OCI-LY3 (cell line): ENCODE measurements around the gene STX16.

Experiments
- H2AFZ ChIP-seq: fragments of 200-600, 300-600 bp; shearing (Covaris generic); 2 replicates; pipeline ENCODE4 v1.6.0; 2014; ENCODE audit warnings: antibody characterized with exemption, low read depth, low read length
- H3K27ac ChIP-seq: fragments of 200-600, 300-600 bp; sonication (generic); 2 replicates; pipeline ENCODE4 v1.5.1; 2014; ENCODE audit warnings: mild to moderate bottlenecking, low read length, moderate library complexity, mixed read lengths
- H3K27me3 ChIP-seq: fragments of 200-600, 300-600 bp; sonication (generic); 2 replicates; pipeline ENCODE4 v1.6.1; 2014; ENCODE audit warnings: low read depth, low read length, mixed read lengths
- H3K36me3 ChIP-seq: fragments of 200-600, 300-600 bp; sonication (generic); replicated peaks from 2 replicates; pipeline ENCODE3; 2014; ENCODE audit warnings: low read depth, low read length, mixed read lengths
- H3K4me1 ChIP-seq: fragments of 300-600, 200-600 bp; sonication (generic); 2 replicates; pipeline ENCODE4 v1.6.1; 2014; ENCODE audit warnings: low read length, mixed read lengths
- H3K4me2 ChIP-seq: fragments of 200-600, 300-600 bp; sonication (generic); 2 replicates; pipeline ENCODE4 v1.6.1; 2014; ENCODE audit warnings: low read length, mixed read lengths
- H3K4me3 ChIP-seq: fragments of 300-600, 200-600 bp; sonication (generic); 2 replicates; pipeline ENCODE4 v1.5.1; 2014; ENCODE audit warnings: antibody characterized with exemption, mild to moderate bottlenecking, low read length, moderate library complexity
- H3K79me2 ChIP-seq: fragments of 300-600, 200-600 bp; shearing (Covaris generic); 2 replicates; pipeline ENCODE4 v1.6.1; 2014; ENCODE audit warnings: mild to moderate bottlenecking, low read length, mixed read lengths
- H3K9ac ChIP-seq: fragments of 300-600, 200-600 bp; shearing (Covaris generic); 2 replicates; pipeline ENCODE4 v1.6.0; 2014; ENCODE audit warnings: mild to moderate bottlenecking, low read length, moderate library complexity
- H3K9me3 ChIP-seq: fragments of 200-600, 300-600 bp; shearing (Covaris generic); 2 replicates; pipeline ENCODE4 v1.6.1; 2014; ENCODE audit warnings: low read length, mixed read lengths; ENCODE audit not compliant: insufficient read depth
- H4K20me1 ChIP-seq: fragments of 200-600, 300-600 bp; sonication (generic); 2 replicates; pipeline ENCODE4 v1.6.1; 2016; ENCODE audit warnings: low read length, mixed read lengths; ENCODE audit not compliant: insufficient read depth
- CTCF ChIP-seq: fragments of 200-600, 300-600 bp; sonication (generic); IDR thresholded peaks from 2 replicates; pipeline ENCODE4 v1.5.1; 2014; ENCODE audit warnings: antibody characterized with exemption, low read length, low read depth
- EZH2phosphoT487 ChIP-seq: fragments of 200-600 bp; shearing (Covaris generic); IDR thresholded peaks from 2 replicates; pipeline ENCODE4 v1.6.1; 2018; ENCODE audit warnings: antibody characterized with exemption, mixed run types, low read depth

STX16 gene

GRCh38 chr20:58708246-58708931 is 57.3 kb downstream of the STX16 start:
- no peak overlapping the region for H3K4me3 ChIP-seq
- TF ChIP-seq CTCF, result no peak
- TF ChIP-seq EZH2phosphoT487, result no peak
- H3K27me3 ChIP-seq, result no peaks in the 10 kb centered on the region

DNA sequence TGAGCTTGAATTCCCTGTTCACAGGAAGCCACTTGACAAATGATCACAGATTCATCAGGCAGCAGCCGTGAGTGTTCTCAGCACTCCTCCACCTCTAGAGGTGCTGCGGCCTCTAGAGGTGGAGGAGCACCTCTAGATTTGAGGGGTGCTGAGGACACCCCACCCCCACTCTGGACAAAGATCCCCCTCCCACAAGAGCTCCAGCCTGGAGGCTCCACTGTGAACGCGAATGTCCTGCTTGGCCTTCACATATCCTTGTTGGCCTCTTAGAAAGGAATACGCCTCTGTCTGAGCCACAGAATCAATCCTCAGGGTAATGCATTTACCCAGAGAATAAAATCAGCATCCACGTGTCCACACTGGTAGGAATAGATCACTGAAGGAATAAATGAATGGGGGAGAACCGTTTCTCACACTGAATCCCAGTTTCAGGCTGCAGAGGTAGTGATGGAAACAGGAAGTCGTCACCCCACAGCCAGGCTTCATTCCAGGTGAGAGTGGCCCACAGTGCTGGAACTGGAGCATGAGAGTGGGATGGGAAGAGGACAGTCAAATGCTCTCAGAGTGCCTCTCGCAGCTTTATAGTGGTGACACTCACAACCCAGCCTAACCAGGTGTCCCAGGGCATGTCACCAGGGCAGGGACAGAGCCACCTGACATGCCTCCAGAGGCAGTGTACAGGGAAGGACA is 58.1 kb downstream of the STX16 start:
- no peak overlapping the region for H3K27ac ChIP-seq
- H3K4me1 ChIP-seq, result no peaks in the 10 kb centered on the region
- H3K4me3 ChIP-seq, result no peak overlapping the region
- H3K36me3 ChIP-seq, result peaks cover 10% of the 10 kb centered on the region
- H3K4me2 ChIP-seq, result no peak overlapping the region
- no peaks in the 10 kb centered on the region for H3K79me2 ChIP-seq
- H3K9ac ChIP-seq, result no peak overlapping the region
- no peak overlapping the region for H2AFZ ChIP-seq
- H3K9me3 ChIP-seq, result no peaks in the 10 kb centered on the region
- TF ChIP-seq EZH2phosphoT487, result no peak
- no peak for TF ChIP-seq CTCF
- H3K27me3 ChIP-seq, result no peaks in the 10 kb centered on the region
- no peaks in the 10 kb centered on the region for H4K20me1 ChIP-seq

More at GRCh38 chr20:58708246-58708931, 57.3 kb downstream of the STX16 start:
- Histone ChIP-seq H3K27ac (no peak overlapping the region), H3K9me3 (no peaks in the 10 kb centered on the region), H3K9ac (no peak overlapping the region), H3K79me2 (no peaks in the 10 kb centered on the region), H3K36me3 (peaks cover 15% of the 10 kb centered on the region), H2AFZ (no peak overlapping the region), H4K20me1 (no peaks in the 10 kb centered on the region), H3K4me2 (no peak overlapping the region), H3K4me1 (no peaks in the 10 kb centered on the region)

DNA sequence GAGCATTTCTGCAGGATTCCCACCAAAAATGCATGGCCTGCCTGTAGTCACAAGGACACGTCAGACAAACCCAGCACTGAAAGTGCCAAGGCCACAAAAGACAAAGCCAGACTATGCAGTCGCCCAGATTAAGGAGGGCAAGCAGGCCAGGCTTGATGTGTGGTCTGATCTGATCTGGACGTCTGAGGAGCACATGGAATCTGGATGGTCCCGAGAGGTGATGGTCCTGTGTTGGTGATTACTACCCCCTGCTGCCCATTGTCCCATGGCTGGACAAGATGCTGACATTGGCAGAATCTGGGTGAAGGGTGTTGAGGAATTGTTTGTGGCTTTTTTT is 58.6 kb downstream of the STX16 start:
- no peaks in the 10 kb centered on the region for H3K4me1 ChIP-seq
- no peak overlapping the region for H2AFZ ChIP-seq
- H3K4me2 ChIP-seq, result no peak overlapping the region
- no peak for TF ChIP-seq EZH2phosphoT487
- no peak for TF ChIP-seq CTCF
- H3K36me3 ChIP-seq, result peaks cover 10% of the 10 kb centered on the region
- H3K9ac ChIP-seq, result no peak overlapping the region
- no peaks in the 10 kb centered on the region for H4K20me1 ChIP-seq
- H3K27ac ChIP-seq, result no peak overlapping the region
- no peaks in the 10 kb centered on the region for H3K27me3 ChIP-seq
- H3K79me2 ChIP-seq, result no peaks in the 10 kb centered on the region
- H3K9me3 ChIP-seq, result no peaks in the 10 kb centered on the region
- no peak overlapping the region for H3K4me3 ChIP-seq

GRCh38 chr20:58710481-58711265 is 59.6 kb downstream of the STX16 start:
- Histone ChIP-seq H2AFZ (no peak overlapping the region), H3K36me3 (peaks cover 4% of the 10 kb centered on the region), H3K27me3 (no peaks in the 10 kb centered on the region), H3K4me3 (no peak overlapping the region), H3K9ac (no peak overlapping the region), H3K79me2 (no peaks in the 10 kb centered on the region), H4K20me1 (no peaks in the 10 kb centered on the region), H3K27ac (no peak overlapping the region), H3K4me2 (no peak overlapping the region), H3K4me1 (no peaks in the 10 kb centered on the region), H3K9me3 (no peaks in the 10 kb centered on the region)
- TF ChIP-seq CTCF (no peak), EZH2phosphoT487 (no peak)
